ENCODE measurements around the gene SECISBP2. TPM values are rescaled to one million over a fixed set of nuclear protein-coding genes. Genes with fewer than 3 reads are reported as not detected.
"Not testable (repeated sequence)": the region's sequence is repeated elsewhere in the genome, so short reads cannot be mapped to it uniquely, and the experiment has no call there.

The SECISBP2 gene
- polyA plus RNA-seq, 1 of the 3 experiments (the other 2 are of a cell fraction) = 21.2 TPM

DNA sequence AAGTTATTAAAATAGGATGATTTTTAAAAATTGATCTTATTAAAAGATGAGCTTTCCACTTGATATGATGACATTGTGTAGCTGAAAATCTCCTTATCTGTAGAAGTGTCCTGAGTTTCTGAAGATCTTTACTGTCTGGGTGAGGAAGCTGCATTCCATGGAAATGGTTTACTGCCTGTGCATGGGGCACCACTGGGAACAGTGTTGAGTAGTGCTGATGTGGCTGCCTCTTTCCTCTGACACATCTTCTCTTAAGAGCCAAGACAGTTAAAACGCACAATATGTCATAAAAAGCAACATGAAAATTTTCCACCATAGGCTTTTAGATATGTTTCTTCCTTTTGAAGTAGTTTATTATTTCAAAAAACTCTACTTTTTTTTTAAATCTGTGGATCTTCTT lies 24.6 kb downstream of the SECISBP2 start:
- Histone ChIP-seq H3K79me2 (ENCODE audit: insufficient read depth) (no peaks in the 10 kb centered on the region), H3K27me3 (ENCODE audit: insufficient read depth) (no peaks in the 10 kb centered on the region), H3K4me2 (no peak overlapping the region), H3K4me3 (ENCODE audit: low read depth in 2 of 2, low read length in 1 of 2) (no peak overlapping the region), H3K36me3 (replicated peaks in 1 of 2; ENCODE audit: control insufficient read depth in 1 of 2, insufficient read depth in 2 of 2, low read length in 1 of 2) (peaks cover 69 to 89% of the 10 kb centered on the region in 2 experiments), H4K20me1 (ENCODE audit: insufficient read depth) (no peaks in the 10 kb centered on the region), H3F3A (replicated peaks; ENCODE audit: insufficient read depth) (peaks cover 3% of the 10 kb centered on the region), H3K9me2 (no peaks in the 10 kb centered on the region), H3K9me3 (no peaks in the 10 kb centered on the region), H3K9ac (no peak overlapping the region), H2AFZ (ENCODE audit: low read depth) (no peak overlapping the region), H3K27ac (ENCODE audit: low read depth in 2 of 2, low read length in 1 of 2) (no peak overlapping the region), H3K4me1 (ENCODE audit: control insufficient read depth in 1 of 2, insufficient read depth in 2 of 2, low read depth in 1 of 2, low read length in 1 of 2) (no peaks in the 10 kb centered on the region; a peak in 1 of 4 replicates)
- no peak for TF ChIP-seq GATA2 (CRISPR knock-in tag; IDR thresholded peaks at IDR 0.05)
- TF ChIP-seq EZH2phosphoT487 (IDR thresholded peaks at IDR 0.05; ENCODE audit: borderline replicate concordance, low read depth) = no peak
- no peak for TF ChIP-seq EP300 (IDR thresholded peaks at IDR 0.05; ENCODE audit: borderline replicate concordance in 1 of 2, low read depth in 1 of 2, low read length in 1 of 2)
- TF ChIP-seq, protein P1, sequence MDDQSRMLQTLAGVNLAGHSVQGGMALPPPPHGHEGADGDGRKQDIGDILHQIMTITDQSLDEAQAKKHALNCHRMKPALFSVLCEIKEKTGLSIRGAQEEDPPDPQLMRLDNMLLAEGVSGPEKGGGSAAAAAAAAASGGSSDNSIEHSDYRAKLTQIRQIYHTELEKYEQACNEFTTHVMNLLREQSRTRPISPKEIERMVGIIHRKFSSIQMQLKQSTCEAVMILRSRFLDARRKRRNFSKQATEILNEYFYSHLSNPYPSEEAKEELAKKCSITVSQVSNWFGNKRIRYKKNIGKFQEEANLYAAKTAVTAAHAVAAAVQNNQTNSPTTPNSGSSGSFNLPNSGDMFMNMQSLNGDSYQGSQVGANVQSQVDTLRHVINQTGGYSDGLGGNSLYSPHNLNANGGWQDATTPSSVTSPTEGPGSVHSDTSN (IDR thresholded peaks at IDR 0.05) = no peak
- no peak for TF ChIP-seq TAF1 (IDR thresholded peaks at IDR 0.05; ENCODE audit: borderline replicate concordance, low read depth, low read length)
- TF ChIP-seq JUND (IDR thresholded peaks at IDR 0.05) = no peak
- TF ChIP-seq TEAD4 (IDR thresholded peaks at IDR 0.05; ENCODE audit: borderline replicate concordance, insufficient read depth) = no peak
- TF ChIP-seq TCF12 (IDR thresholded peaks at IDR 0.05) = no peak
- TF ChIP-seq, protein P2, sequence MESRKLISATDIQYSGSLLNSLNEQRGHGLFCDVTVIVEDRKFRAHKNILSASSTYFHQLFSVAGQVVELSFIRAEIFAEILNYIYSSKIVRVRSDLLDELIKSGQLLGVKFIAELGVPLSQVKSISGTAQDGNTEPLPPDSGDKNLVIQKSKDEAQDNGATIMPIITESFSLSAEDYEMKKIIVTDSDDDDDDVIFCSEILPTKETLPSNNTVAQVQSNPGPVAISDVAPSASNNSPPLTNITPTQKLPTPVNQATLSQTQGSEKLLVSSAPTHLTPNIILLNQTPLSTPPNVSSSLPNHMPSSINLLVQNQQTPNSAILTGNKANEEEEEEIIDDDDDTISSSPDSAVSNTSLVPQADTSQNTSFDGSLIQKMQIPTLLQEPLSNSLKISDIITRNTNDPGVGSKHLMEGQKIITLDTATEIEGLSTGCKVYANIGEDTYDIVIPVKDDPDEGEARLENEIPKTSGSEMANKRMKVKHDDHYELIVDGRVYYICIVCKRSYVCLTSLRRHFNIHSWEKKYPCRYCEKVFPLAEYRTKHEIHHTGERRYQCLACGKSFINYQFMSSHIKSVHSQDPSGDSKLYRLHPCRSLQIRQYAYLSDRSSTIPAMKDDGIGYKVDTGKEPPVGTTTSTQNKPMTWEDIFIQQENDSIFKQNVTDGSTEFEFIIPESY (IDR thresholded peaks at IDR 0.05; ENCODE audit: borderline replicate concordance, low read depth) = no peak
- no peak for TF ChIP-seq SMC3 (IDR thresholded peaks at IDR 0.05; ENCODE audit: low read depth, low read length)
- TF ChIP-seq POLR2AphosphoS5 (IDR thresholded peaks at IDR 0.05; ENCODE audit: low read depth, low read length) = no peak
- no peak for DNase-seq
- WGBS (ENCODE audit: low lambda C conversion rate) = 97% methylated on average over 1 of the region's 1 CpG
- POLR2A ChIA-PET = interaction anchor here (0.5 kb wide), 1 partner anchor 1620 kb away, joined by 3 read pairs; no protein-coding TSS in a partner anchor
- CTCF ChIA-PET = interaction anchor here (1.0 to 1.1 kb wide), 3 partner anchors 15 to 206 kb away, joined by 3 read pairs; no protein-coding TSS in a partner anchor

GRCh38 chr9:89343812-89344211 lies 25.5 kb downstream of the SECISBP2 start:
- POLR2A ChIA-PET; DNase-seq; H4K20me1 ChIP-seq (ENCODE audit: insufficient read depth); H2AFZ ChIP-seq (ENCODE audit: low read depth); H3K9ac ChIP-seq; H3K9me2 ChIP-seq; H3K4me1 ChIP-seq (ENCODE audit: control insufficient read depth in 1 of 2, insufficient read depth in 2 of 2, low read depth in 1 of 2, low read length in 1 of 2); H3K79me2 ChIP-seq (ENCODE audit: insufficient read depth); CTCF ChIA-PET; H3F3A ChIP-seq (replicated peaks; ENCODE audit: insufficient read depth); H3K9me3 ChIP-seq; H3K4me2 ChIP-seq; H3K4me3 ChIP-seq (ENCODE audit: low read depth in 2 of 2, low read length in 1 of 2); H3K27ac ChIP-seq (ENCODE audit: low read depth in 2 of 2, low read length in 1 of 2); H3K27me3 ChIP-seq (ENCODE audit: insufficient read depth): not testable (repeated sequence)
- 96% methylated on average over 7 of the region's 7 CpGs for WGBS (ENCODE audit: low lambda C conversion rate)
- H3K36me3 ChIP-seq (replicated peaks in 1 of 2; ENCODE audit: control insufficient read depth in 1 of 2, insufficient read depth in 2 of 2, low read length in 1 of 2) = peaks cover 66 to 89% of the 10 kb centered on the region in 2 experiments
